Stimulated activated CD8-positive, alpha-beta memory T cell treated with anti-CD3 and anti-CD28 coated beads, Interleukin-4, amount 100 ng/mL, for 1 hour (primary cell): ENCODE measurements around the gene SCAND1.
"Not testable (repeated sequence)": the region's sequence is repeated elsewhere in the genome, so short reads cannot be mapped to it uniquely, and the experiment has no call there.

Source experiments
- DNase-seq, 2 donors: peaks; one replicate each; pipeline ENCODE4 v3.0.0-alpha.2; 2020; ENCODE audit warnings: low read depth in 2 of 2, low spot score in 1 of 2

The SCAND1 gene

GRCh38 chr20:35954200-35954906, at the start of gene SCAND1:
Gene SCAND1 (minus strand): TSS chr20:35954502. CDS start chr20:35954284, 218 bp downstream.
- DNase-seq, result peak; percentile 84 to 93

GRCh38 chr20:36004045-36004444, 49.7 kb upstream of the SCAND1 start:
- no peak for DNase-seq

GRCh38 chr20:36002855-36003254, 48.6 kb upstream of the SCAND1 start:
- no peak for DNase-seq

- DNase-seq, result not testable (repeated sequence)
These were observed 47.0 kb upstream of the SCAND1 start for GRCh38 chr20:36001331-36001730.

GRCh38 chr20:35996492-35996891, 42.2 kb upstream of the SCAND1 start:
- DNase-seq, result not testable (repeated sequence)

GRCh38 chr20:35994994-35995453, 40.7 kb upstream of the SCAND1 start:
- peak; percentile 67 to 74 for DNase-seq

- peak in 1 of 2 donors; percentile 14 for DNase-seq
These were observed 38.5 kb upstream of the SCAND1 start for GRCh38 chr20:35992713-35993335.

GRCh38 chr20:35991142-35991771, 37.0 kb upstream of the SCAND1 start:
- DNase-seq, result no peak

GRCh38 chr20:35988910-35989463, 34.7 kb upstream of the SCAND1 start:
- no peak for DNase-seq

- no peak for DNase-seq
These were observed 31.5 kb upstream of the SCAND1 start for GRCh38 chr20:35985806-35986205.

- no peak for DNase-seq
These were observed 30.1 kb upstream of the SCAND1 start for GRCh38 chr20:35984382-35984781.

GRCh38 chr20:35981969-35982368, 27.7 kb upstream of the SCAND1 start:
- DNase-seq, result no peak

- no peak for DNase-seq
These were observed 25.2 kb upstream of the SCAND1 start for GRCh38 chr20:35979544-35979943.

GRCh38 chr20:35978041-35978513, 23.8 kb upstream of the SCAND1 start:
- no peak for DNase-seq

- no peak for DNase-seq
These were observed 21.5 kb upstream of the SCAND1 start for GRCh38 chr20:35975576-35976373.

GRCh38 chr20:35974256-35974655, 20.0 kb upstream of the SCAND1 start:
- DNase-seq, result no peak

GRCh38 chr20:35972462-35972861, 18.2 kb upstream of the SCAND1 start:
- DNase-seq, result no peak

- no peak for DNase-seq
These were observed 17.7 kb upstream of the SCAND1 start for GRCh38 chr20:35971981-35972380.

GRCh38 chr20:35968930-35969329, 14.6 kb upstream of the SCAND1 start:
- DNase-seq, result no peak

GRCh38 chr20:35967979-35968640, 13.8 kb upstream of the SCAND1 start, which contains the start of gene CNBD2:
Gene CNBD2 (plus strand): TSS chr20:35968590. CDS start chr20:35968763, 173 bp downstream.
- DNase-seq, result no peak
